Smooth muscle cell (in vitro differentiated cells): ENCODE results near the gene PDILT. TPM values are rescaled to one million over a fixed set of nuclear protein-coding genes. Genes with fewer than 3 reads are reported as not detected.

Experiments used
- DNase-seq: peaks from one replicate; lab custom pipeline; 2025; ENCODE audit not compliant: unreplicated experiment; lab: John Stamatoyannopoulos, UW
- H2AFZ ChIP-seq: fragments of 200-600 bp; sonication (generic); 2 replicates; pipeline ENCODE4 v1.6.0; 2016; ENCODE audit warnings: antibody characterized with exemption, low read depth, mild to moderate bottlenecking
- H3F3A ChIP-seq: fragments of 200-600 bp; sonication (generic); 2 replicates; pipeline ENCODE4 v1.6.0; 2017; ENCODE audit warnings: antibody characterized with exemption, low read depth
- H3K27ac ChIP-seq: fragments of 200-600 bp; sonication (generic); 2 replicates; pipeline ENCODE4 v1.5.1; 2016; ENCODE audit warnings: low read depth, mild to moderate bottlenecking
- H3K27me3 ChIP-seq: fragments of 200-600 bp; sonication (generic); 2 replicates; pipeline ENCODE4 v1.6.1; 2016; ENCODE audit warnings: low read depth, mild to moderate bottlenecking
- H3K36me3 ChIP-seq: fragments of 200-600 bp; sonication (generic); 2 replicates; pipeline ENCODE4 v1.5.1; 2016; ENCODE audit warnings: low read depth
- H3K4me1 ChIP-seq: fragments of 200-600 bp; sonication (generic); 2 replicates; pipeline ENCODE4 v1.5.1; 2016; ENCODE audit warnings: low read depth
- H3K4me2 ChIP-seq: fragments of 200-600 bp; sonication (generic); 2 replicates; pipeline ENCODE4 v1.6.0; 2016; ENCODE audit warnings: mild to moderate bottlenecking
- H3K4me3 ChIP-seq: fragments of 200-600 bp; sonication (generic); 2 replicates; pipeline ENCODE4 v1.5.1; 2016; ENCODE audit warnings: mild to moderate bottlenecking
- H3K79me2 ChIP-seq: fragments of 200-600 bp; sonication (generic); 2 replicates; pipeline ENCODE4 v1.6.0; 2016; ENCODE audit warnings: low read depth, mild to moderate bottlenecking
- H3K9ac ChIP-seq: fragments of 200-600 bp; sonication (generic); 2 replicates; pipeline ENCODE4 v1.6.0; 2016; ENCODE audit warnings: low read depth
- H3K9me3 ChIP-seq: fragments of 200-600 bp; sonication (generic); replicated peaks from 2 replicates; pipeline ENCODE4 v1.5.1; 2016; ENCODE audit warnings: low read depth
- H4K20me1 ChIP-seq: fragments of 200-600 bp; sonication (generic); 2 replicates; pipeline ENCODE4 v1.6.0; 2016; ENCODE audit warnings: low read depth
- WGBS: methylation state at CpG from one replicate; pipeline ENCODE4 v1.1.7; 2016; ENCODE audit warnings: low lambda C conversion rate; 5-methylcytosine and 5-hydroxymethylcytosine counted together
- polyA plus RNA-seq: library from polyadenylated mRNA; unstranded; fragments of >200 nt; fragmentation: Nextera tagmentation; extraction: Ambion mirVana; gene quantifications from 2 replicates; pipeline ENCODE4 v1.2.1, GENCODE V29; 2016
- total RNA-seq: library from RNA; depleted of rRNA; stranded (reverse); fragments of >200 nt; gene quantifications from 2 replicates; pipeline ENCODE4 v1.2.3, GENCODE V29; 2014
- TF ChIP-seq, protein P1 (sequence below): fragments of 200-600 bp; sonication (generic); IDR thresholded peaks from 2 replicates; pipeline ENCODE4 v1.5.1; 2017; ENCODE audit warnings: borderline replicate concordance, mild to moderate bottlenecking, antibody characterized with exemption; ENCODE audit not compliant: insufficient read depth, poor library complexity, severe bottlenecking

Gene PDILT
- total and polyA plus RNA-seq, 2 experiments from 2014 or later, result not detected

DNA sequence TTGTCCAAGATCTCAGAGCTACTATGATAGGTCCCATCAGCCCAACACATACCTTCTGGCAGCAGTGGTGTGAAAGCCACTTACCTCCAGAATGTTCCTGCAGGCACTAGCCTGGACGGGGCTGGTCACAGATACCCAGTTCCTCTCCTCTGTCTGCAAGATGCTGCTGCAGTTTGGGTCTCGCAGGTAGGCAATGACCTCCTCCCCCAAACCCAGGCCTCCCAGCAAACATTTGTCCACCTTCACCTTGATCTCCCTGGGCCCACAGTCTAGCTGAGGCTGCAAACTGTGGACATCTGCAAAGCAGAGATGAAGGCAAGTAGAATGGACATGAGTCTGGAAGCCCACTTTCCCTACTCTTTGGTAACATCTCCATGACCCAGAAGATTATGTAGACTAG lies 84.4 kb downstream of the PDILT start:
- Histone ChIP-seq H3K79me2 (no peaks in the 10 kb centered on the region), H4K20me1 (no peaks in the 10 kb centered on the region), H2AFZ (no peak overlapping the region), H3F3A (no peaks in the 10 kb centered on the region), H3K27ac (no peak overlapping the region), H3K4me2 (no peak overlapping the region), H3K9me3 (no peaks in the 10 kb centered on the region), H3K9ac (no peak overlapping the region), H3K27me3 (peaks cover 4% of the 10 kb centered on the region), H3K4me1 (no peaks in the 10 kb centered on the region), H3K36me3 (no peaks in the 10 kb centered on the region), H3K4me3 (no peak overlapping the region)
- no peak for DNase-seq
- TF ChIP-seq, protein P1, sequence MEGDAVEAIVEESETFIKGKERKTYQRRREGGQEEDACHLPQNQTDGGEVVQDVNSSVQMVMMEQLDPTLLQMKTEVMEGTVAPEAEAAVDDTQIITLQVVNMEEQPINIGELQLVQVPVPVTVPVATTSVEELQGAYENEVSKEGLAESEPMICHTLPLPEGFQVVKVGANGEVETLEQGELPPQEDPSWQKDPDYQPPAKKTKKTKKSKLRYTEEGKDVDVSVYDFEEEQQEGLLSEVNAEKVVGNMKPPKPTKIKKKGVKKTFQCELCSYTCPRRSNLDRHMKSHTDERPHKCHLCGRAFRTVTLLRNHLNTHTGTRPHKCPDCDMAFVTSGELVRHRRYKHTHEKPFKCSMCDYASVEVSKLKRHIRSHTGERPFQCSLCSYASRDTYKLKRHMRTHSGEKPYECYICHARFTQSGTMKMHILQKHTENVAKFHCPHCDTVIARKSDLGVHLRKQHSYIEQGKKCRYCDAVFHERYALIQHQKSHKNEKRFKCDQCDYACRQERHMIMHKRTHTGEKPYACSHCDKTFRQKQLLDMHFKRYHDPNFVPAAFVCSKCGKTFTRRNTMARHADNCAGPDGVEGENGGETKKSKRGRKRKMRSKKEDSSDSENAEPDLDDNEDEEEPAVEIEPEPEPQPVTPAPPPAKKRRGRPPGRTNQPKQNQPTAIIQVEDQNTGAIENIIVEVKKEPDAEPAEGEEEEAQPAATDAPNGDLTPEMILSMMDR, result no peak
- 87% methylated on average over 2 of the region's 2 CpGs for WGBS

DNA sequence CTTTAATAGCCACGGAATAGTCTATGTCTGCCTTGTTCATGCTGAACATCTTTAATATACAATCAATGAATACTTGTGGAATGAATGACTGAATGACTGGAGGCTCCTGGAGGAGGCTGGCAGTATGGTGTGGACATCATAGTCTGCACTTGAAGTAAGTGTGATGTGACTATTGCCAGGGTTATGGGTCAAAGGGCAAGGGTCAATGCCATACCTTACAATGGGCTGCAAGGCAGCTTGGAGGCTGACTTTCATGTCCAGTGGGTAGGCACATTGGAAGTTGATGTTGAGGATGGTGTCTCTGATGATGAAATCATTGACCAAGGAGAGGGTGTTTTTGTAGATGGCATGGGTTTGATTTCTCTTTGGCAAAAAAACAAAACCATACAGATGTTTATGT lies 85.1 kb downstream of the PDILT start:
- no peak overlapping the region for H3K4me2 ChIP-seq
- H2AFZ ChIP-seq, result no peak overlapping the region
- DNase-seq, result no peak
- TF ChIP-seq, protein P1, result no peak
- peaks cover 4% of the 10 kb centered on the region for H3K27me3 ChIP-seq
- no peaks in the 10 kb centered on the region for H4K20me1 ChIP-seq
- no peak overlapping the region for H3K9ac ChIP-seq
- H3K27ac ChIP-seq, result no peak overlapping the region
- H3K79me2 ChIP-seq, result no peaks in the 10 kb centered on the region
- H3K36me3 ChIP-seq, result no peaks in the 10 kb centered on the region
- no peaks in the 10 kb centered on the region for H3K9me3 ChIP-seq
- no peaks in the 10 kb centered on the region for H3K4me1 ChIP-seq
- no peak overlapping the region for H3K4me3 ChIP-seq
- H3F3A ChIP-seq, result no peaks in the 10 kb centered on the region
- 79% methylated on average over 1 of the region's 1 CpG for WGBS

DNA sequence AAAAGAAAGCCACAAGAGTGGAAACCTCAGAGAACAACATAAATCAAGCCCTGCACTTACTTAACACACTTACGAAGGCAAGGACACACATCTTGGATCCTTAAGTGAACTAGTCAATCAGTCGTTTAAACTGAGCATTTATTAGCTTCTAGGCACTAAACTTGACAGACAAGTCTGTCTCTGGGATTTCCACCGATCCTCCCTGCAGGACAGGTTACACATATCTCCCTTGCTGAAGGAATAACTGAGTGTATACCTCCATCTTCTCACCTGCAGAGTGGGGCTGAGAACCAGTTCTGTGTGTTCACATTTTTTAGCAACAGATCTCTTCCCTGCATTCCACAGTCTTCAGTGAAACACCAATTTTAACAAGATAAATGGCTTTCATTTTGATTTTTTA lies 86.1 kb downstream of the PDILT start:
- no peaks in the 10 kb centered on the region for H3K36me3 ChIP-seq
- no peaks in the 10 kb centered on the region for H4K20me1 ChIP-seq
- no peak overlapping the region for H3K4me2 ChIP-seq
- no peaks in the 10 kb centered on the region for H3F3A ChIP-seq
- H3K27ac ChIP-seq, result no peak overlapping the region
- H3K4me1 ChIP-seq, result no peaks in the 10 kb centered on the region
- H3K79me2 ChIP-seq, result no peaks in the 10 kb centered on the region
- 66% methylated on average over 3 of the region's 3 CpGs for WGBS
- no peaks in the 10 kb centered on the region for H3K9me3 ChIP-seq
- H3K4me3 ChIP-seq, result no peak overlapping the region
- TF ChIP-seq, protein P1, result no peak
- no peak overlapping the region for H2AFZ ChIP-seq
- no peak for DNase-seq
- H3K9ac ChIP-seq, result no peak overlapping the region
- peaks cover 4% of the 10 kb centered on the region for H3K27me3 ChIP-seq

DNA sequence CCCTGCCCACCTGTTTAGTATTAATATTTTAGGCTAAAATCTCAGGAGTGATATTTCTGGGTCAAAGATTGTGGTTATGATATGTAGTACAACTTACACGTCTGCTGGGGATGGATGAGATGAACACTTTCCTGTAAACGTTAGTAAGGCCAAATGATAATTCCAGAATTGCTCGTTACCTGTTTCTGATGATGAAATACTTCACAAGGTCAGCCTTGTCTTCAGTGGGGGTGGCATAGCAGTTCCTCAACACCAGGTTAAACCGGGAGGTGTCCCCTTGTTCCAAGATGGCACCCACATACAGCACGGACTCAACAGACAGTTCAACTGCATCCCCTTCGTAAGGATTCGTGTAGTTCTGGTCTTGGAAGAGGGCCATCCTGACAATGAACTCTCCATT lies 86.5 kb downstream of the PDILT start:
- Histone ChIP-seq H3K27ac (no peak overlapping the region), H4K20me1 (no peaks in the 10 kb centered on the region), H3K4me1 (no peaks in the 10 kb centered on the region), H3K4me3 (no peak overlapping the region), H3K79me2 (no peaks in the 10 kb centered on the region), H3K27me3 (peaks cover 4% of the 10 kb centered on the region), H3K9ac (no peak overlapping the region), H3K4me2 (no peak overlapping the region), H3K9me3 (no peaks in the 10 kb centered on the region), H3K36me3 (no peaks in the 10 kb centered on the region), H2AFZ (no peak overlapping the region), H3F3A (no peaks in the 10 kb centered on the region)
- no peak for DNase-seq
- TF ChIP-seq, protein P1, result no peak
- WGBS, result 87% methylated on average over 7 of the region's 7 CpGs
